ENCODE data around the gene ZMYND10.

The ZMYND10 gene

DNA sequence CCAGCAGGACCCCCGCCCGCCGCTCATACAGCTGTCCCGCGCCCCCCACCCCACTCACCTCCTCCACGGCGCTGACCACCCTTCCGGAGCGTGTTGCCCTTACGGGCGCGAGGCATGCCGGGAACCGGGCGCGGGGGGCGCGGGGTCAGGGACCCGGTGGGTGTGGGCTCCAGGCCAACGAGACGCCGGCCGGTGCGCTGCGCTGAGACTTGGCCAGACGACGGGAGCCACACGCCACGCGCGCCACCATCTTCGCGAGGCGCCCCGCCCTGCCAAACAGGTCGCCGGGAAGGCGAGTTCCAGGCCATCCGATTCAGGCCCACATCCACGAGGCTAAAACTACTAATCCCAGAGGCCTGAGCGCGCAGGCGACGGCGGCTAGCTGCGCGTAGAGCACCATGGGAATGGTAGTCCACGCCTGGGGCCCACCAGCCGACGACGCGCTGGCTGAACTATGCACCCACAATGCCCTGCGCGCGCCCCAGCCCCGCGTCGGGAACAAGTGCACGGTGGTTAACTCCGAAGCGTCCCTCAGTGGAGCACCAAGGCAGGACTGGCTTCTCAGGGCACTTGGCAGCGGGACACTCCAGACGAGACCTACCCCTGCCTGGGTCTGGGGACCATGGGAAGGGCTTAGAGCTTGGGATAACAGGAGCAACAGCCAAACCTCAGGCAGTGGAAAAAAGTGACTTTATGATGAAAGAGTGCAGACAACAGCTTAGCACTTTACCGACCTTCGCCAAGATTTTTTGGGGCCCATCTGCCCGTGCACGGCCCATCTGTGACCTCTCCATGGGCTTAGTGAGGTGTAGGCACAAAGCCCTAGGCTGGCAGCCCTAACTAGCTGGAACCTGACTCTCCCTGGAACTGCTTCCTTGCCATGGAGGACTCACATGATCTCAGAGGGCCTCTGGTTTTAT, 53.1 kb downstream of the ZMYND10 start, which contains the start of gene IFRD2:
Gene IFRD2 (minus strand): TSS at position 271 of the 920 bp plus-strand sequence. CDS start 155 bp downstream, at position 116.
- peak; percentile 88 to 89 for DNase-seq (ENCODE audit: extremely low read depth in 1 of 2, low read depth in 1 of 2)
